ENCODE data around the gene MRE11. TPM values are rescaled to one million over a fixed set of nuclear protein-coding genes. Genes with fewer than 3 reads are reported as not detected.

The MRE11 gene
- total RNA-seq = 10 to 100 TPM; 11.7 to 25.3 (median 13.4) TPM

GRCh38 chr11:94493281-94494125 lies at the start of gene MRE11, which contains the start of gene ANKRD49:
TSS of gene MRE11 (minus strand) at chr11:94493844. CDS start at chr11:94492801, 1,043 bp downstream.
TSS of gene ANKRD49 (plus strand) at chr11:94493984. CDS start at chr11:94496694, 2,710 bp downstream.
- TF ChIP-seq, protein P1, sequence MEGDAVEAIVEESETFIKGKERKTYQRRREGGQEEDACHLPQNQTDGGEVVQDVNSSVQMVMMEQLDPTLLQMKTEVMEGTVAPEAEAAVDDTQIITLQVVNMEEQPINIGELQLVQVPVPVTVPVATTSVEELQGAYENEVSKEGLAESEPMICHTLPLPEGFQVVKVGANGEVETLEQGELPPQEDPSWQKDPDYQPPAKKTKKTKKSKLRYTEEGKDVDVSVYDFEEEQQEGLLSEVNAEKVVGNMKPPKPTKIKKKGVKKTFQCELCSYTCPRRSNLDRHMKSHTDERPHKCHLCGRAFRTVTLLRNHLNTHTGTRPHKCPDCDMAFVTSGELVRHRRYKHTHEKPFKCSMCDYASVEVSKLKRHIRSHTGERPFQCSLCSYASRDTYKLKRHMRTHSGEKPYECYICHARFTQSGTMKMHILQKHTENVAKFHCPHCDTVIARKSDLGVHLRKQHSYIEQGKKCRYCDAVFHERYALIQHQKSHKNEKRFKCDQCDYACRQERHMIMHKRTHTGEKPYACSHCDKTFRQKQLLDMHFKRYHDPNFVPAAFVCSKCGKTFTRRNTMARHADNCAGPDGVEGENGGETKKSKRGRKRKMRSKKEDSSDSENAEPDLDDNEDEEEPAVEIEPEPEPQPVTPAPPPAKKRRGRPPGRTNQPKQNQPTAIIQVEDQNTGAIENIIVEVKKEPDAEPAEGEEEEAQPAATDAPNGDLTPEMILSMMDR (IDR thresholded peaks at IDR 0.05) = no peak
- TF ChIP-seq POLR2A (IDR thresholded peaks at IDR 0.05) = peak in 1 of 2 donors; percentile 14
- peak within 1 kb of the TSS; percentile 99 for H3K4me3 ChIP-seq (ENCODE audit: low read depth, poor library complexity, severe bottlenecking)
- peak; percentile 98 to 100 for DNase-seq (ENCODE audit: low spot score in 2 of 2)
- WGBS, 2 donors = 0% methylated on average over 55 of the region's 55 CpGs
- intact Hi-C loops (cut with DNase I; ENCODE audit: low total_unique reads) = loop anchor here (5.0 kb wide), 1 partner anchor 1179 kb away; no protein-coding TSS in a partner anchor

DNA sequence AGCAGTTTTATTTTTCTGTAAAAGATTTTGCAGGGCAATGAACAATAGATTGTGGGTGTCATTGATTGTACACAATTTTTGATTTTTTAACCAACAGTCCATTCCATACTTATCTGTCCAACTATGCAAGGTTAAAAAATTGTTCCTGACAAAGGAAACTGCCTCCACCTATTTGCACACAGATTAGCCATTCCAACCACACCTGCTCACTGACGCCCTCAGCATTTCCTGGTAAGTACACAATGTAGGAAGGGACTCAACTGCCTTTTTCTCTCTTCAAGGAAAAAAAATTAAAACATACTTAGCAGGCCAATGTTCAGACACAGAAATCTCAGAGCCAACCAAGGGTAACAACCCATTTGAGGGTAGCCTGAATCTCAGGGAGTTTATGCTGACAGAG lies 45.8 kb upstream of the MRE11 start:
- no peak for DNase-seq (ENCODE audit: low spot score in 2 of 2)
- intact Hi-C loops (cut with DNase I; ENCODE audit: low total_unique reads) = no loop called here
- no peak overlapping the region for H3K4me3 ChIP-seq (ENCODE audit: low read depth, poor library complexity, severe bottlenecking)
- TF ChIP-seq, protein P1 (IDR thresholded peaks at IDR 0.05) = no peak
- TF ChIP-seq POLR2A (IDR thresholded peaks at IDR 0.05) = no peak
- 74 to 84% methylated on average over 1 of the region's 1 CpG for WGBS, 2 donors

DNA sequence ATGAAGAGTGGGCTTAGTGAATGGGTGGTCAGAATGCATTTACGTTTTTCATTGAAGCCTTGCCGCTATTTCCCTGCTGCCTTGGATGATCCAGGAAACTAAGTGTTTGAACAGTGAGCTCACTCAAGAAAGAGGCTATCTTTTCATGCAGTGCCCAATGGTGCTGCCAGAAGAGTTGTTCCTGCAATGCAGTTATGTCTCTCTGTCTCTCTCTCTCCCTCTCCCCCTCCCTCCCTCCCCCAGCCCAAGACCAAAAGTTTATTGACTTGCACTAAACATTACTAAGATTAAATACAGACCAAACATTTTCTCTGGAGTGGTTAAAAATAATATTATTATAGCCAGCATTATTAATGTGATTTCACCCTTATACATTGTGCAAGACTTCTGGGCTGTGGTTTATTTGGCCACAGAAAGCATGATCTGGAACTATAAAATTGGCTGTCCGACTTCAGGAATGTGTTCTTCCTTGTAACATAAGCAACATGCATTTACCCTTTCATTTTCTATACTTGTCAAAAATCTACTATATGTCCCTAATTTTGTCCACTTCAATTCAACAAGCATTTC lies 43.5 kb upstream of the MRE11 start:
- DNase-seq (ENCODE audit: low spot score in 2 of 2) = no peak

GRCh38 chr11:94536386-94536785 lies 42.7 kb upstream of the MRE11 start:
- no peak overlapping the region for H3K4me3 ChIP-seq (ENCODE audit: low read depth, poor library complexity, severe bottlenecking)
- DNase-seq (ENCODE audit: low spot score in 2 of 2) = no peak
- intact Hi-C loops (cut with DNase I; ENCODE audit: low total_unique reads) = no loop called here
- TF ChIP-seq, protein P1 (IDR thresholded peaks at IDR 0.05) = no peak
- TF ChIP-seq POLR2A (IDR thresholded peaks at IDR 0.05) = no peak

More for the DNA sequence above, 43.5 kb upstream of the MRE11 start:
- WGBS, 2 donors = 51 to 54% methylated on average over 3 of the region's 3 CpGs
- TF ChIP-seq, protein P1 (IDR thresholded peaks at IDR 0.05) = no peak
- TF ChIP-seq POLR2A (IDR thresholded peaks at IDR 0.05) = no peak
- no peak overlapping the region for H3K4me3 ChIP-seq (ENCODE audit: low read depth, poor library complexity, severe bottlenecking)
- intact Hi-C loops (cut with DNase I; ENCODE audit: low total_unique reads) = no loop called here

DNA sequence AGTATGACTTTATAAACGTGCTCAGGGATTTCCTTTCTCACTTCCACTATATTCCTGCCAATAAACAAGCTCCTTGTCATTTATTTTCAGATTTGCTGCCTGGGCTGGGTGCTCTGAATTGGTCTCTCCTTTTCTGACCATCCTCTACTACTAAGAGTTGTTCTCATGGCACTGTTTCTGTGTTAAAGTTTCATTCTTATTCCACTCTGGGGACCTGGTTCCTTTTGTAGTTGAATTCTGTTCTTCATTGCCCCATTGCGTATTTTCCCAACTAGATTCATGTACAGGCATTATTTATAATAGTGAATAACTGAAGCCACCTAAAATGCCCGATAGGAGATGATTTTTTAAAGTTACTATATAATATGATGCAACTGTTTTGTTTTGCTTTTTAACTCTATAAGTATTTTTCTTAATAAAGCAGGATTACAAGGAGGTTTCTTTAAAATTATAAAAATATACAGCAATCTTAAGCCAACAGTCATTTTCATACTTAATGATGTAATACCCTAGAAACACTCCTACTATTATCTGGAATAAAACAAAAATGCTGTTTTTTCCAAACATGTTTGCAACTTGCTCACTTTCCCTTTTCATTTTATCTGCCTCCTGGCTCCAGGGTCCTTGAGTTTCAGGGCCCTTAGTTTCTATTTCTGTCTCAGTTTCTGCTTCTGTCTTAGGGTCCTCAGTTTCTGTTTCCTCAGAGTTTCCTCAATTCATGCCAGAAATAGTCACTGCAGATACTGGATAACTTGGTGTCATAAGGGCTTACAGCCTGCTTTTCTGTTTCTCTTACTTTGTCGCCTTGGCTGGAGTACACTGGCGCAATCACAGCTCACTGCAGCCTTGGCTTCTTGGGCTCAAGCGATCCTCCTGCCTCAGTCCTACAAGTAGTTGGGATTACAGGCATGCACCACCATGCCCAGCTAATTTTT lies 40.3 kb upstream of the MRE11 start:
- no peak for TF ChIP-seq POLR2A (IDR thresholded peaks at IDR 0.05)
- TF ChIP-seq, protein P1 (IDR thresholded peaks at IDR 0.05) = no peak
- DNase-seq (ENCODE audit: low spot score in 2 of 2) = no peak
- intact Hi-C loops (cut with DNase I; ENCODE audit: low total_unique reads) = no loop called here
- 60 to 72% methylated on average over 6 of the region's 6 CpGs for WGBS, 2 donors
- H3K4me3 ChIP-seq (ENCODE audit: low read depth, poor library complexity, severe bottlenecking) = no peak overlapping the region
